Fibroblast of the aortic adventitia (primary cell): ENCODE data around the gene SH3GL2. TPM values are rescaled to one million over a fixed set of nuclear protein-coding genes. Genes with fewer than 3 reads are reported as not detected.

ENCODE experiments used
- DNase-seq: peaks from one replicate; pipeline ENCODE4 v3.0.0-alpha.2; 2010; ENCODE audit warnings: low read depth
- H3K4me3 ChIP-seq: 2 replicates; pipeline ENCODE4 v1.5.1; 2011; ENCODE audit warnings: low read depth, mild to moderate bottlenecking, control low read depth, low read length, moderate library complexity
- CTCF ChIP-seq: IDR thresholded peaks from 2 replicates; pipeline ENCODE4 v1.5.1; 2011; ENCODE audit warnings: mild to moderate bottlenecking, low read length, control low read depth, inconsistent platforms; ENCODE audit not compliant: insufficient read depth
- total RNA-seq: library from RNA; depleted of rRNA; stranded (reverse); fragments of >200 nt; gene quantifications from 2 replicates; pipeline ENCODE4 v1.2.3, GENCODE V29; 2012; ENCODE audit warnings: low replicate concordance

SH3GL2 gene
- total RNA-seq, 1 donor: 0.18 TPM

DNA sequence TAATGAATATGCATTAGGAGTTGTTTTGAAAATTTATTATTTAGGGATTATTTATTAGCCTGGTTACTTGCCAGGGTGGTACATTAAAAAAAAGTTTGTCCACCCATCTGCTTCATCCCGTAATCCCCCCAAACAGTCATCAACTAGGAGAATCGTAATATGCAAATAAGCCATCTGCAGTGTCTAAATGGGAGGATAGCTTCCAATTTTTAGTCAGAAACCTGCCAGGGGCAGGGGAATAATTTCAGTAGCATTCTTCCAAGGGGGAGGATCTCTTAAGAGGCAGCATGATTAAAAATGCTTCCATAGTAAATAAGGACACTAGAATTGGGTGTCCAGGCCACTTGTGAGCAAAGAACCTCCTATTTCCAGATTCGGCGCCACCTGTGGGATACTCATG lies 43.3 kb downstream of the SH3GL2 start:
- no peak for TF ChIP-seq CTCF
- no peak for DNase-seq
- H3K4me3 ChIP-seq: no peak overlapping the region

DNA sequence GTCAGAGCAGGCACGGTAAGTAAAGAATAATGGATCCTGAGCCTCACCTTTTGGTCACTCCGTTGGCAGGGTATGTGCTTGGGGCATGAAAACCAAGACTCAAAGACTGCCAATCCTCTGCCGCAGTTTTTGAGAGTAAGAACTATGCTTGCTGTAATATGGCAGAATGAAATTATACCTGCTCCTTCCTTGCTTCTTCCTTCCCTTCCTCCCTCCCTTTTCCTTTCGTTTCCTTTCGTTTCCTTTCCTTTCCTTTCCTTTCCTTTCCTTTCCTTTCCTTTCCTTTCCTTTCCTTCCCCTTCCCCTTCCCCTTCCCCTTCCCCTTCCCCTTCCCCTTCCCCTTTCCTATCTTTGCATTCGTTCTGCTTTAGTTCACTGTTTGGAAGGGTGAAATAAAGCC lies 43.9 kb downstream of the SH3GL2 start:
- DNase-seq: no peak
- no peak for TF ChIP-seq CTCF
- no peak overlapping the region for H3K4me3 ChIP-seq

GRCh38 chr9:17623965-17624364 lies 45.1 kb downstream of the SH3GL2 start:
- DNase-seq: no peak
- no peak for TF ChIP-seq CTCF
- no peak overlapping the region for H3K4me3 ChIP-seq

- DNase-seq: no peak
- no peak overlapping the region for H3K4me3 ChIP-seq
- TF ChIP-seq CTCF: no peak
Observed at GRCh38 chr9:17624571-17624970, 45.7 kb downstream of the SH3GL2 start.

DNA sequence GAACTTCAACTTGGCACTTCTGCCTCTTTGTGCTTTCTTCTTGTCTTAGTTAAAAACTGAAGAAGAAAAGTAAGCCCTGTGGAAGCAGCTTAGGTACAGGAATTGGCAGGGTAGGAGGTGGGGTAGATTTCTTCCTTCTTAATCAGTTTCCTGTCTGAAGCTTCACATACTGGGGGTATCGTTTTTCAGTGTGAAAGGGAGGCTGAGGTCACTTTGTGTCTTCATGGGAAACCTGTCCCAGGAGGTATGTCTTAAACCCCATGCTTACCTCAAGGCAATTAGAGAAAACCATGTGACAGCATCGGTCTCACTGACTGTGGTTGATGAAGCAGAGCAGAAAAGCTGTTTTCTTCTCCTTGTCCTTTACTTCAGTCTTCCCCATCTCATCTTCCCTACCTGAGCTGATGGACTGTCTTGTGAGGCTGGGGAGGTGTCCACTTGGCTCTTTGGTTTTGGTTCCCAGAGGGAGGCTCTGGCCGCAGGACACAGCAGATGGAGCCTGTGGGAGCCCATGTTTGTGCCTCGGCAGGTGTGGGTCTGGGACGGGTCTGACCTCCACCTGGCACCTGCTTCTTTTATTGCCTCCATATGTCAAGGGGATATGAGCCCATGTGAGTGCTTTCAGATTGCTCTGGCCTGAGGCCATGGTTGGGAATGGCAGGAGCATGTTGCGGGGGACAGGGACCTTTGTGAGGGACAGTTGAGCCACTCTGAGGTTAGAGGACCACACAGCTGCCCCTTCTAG lies 47.0 kb downstream of the SH3GL2 start:
- TF ChIP-seq CTCF: no peak
- H3K4me3 ChIP-seq: no peak overlapping the region
- DNase-seq: no peak

- DNase-seq: no peak
- no peak for TF ChIP-seq CTCF
- H3K4me3 ChIP-seq: no peak overlapping the region
Observed at GRCh38 chr9:17627641-17628040, 48.8 kb downstream of the SH3GL2 start.

GRCh38 chr9:17628624-17629023 lies 49.8 kb downstream of the SH3GL2 start:
- DNase-seq: no peak
- TF ChIP-seq CTCF: no peak
- H3K4me3 ChIP-seq: no peak overlapping the region
